Measurements from ENCODE around the gene MEPE. TPM values are rescaled to one million over a fixed set of nuclear protein-coding genes. Genes with fewer than 3 reads are reported as not detected.

MEPE gene
- total RNA-seq, 1 experiment from 2014 or later = not detected

DNA sequence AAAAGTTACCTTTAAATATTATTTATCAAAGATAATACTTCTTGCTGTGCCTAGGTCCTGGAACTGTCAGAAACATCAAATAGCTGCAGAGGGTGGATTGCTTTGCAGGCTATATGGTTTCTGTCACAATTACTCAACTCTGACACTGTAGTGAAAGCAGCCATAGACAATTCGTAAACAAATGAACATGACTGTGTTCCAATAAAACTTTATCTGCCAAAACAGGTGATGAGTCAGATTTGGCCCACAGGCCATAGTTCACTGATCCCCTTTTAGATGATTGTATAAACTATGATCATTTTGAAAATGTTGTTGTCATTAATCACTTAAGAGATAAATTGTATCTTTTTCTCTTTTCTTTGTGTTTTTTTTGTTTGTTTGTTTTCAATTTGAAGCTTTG, 8.4 kb upstream of the MEPE start (continued):
- TF ChIP-seq ZFX (IDR thresholded peaks at IDR 0.05) = no peak
- no peak for TF ChIP-seq POLR2AphosphoS5 (IDR thresholded peaks at IDR 0.05; ENCODE audit: low read depth, low read length)

DNA sequence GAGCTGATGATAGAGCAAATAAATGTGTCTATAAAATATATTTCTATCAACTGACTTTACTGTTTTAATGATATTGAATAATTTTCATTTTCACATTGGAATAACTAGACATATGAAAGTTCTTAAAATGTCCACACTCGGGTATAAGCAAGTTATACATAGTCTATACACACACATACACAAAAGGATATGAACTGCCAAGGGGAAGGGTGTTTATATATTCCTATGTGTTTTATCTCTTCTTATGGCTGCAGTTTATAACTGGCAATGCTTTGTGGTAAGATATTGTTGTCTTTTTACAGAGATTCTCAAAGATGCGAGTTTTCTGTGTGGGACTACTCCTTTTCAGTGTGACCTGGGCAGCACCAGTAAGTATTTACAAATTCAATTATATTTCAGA, 1.6 kb downstream of the MEPE start:
- no peaks in the 10 kb centered on the region for H4K20me1 ChIP-seq (ENCODE audit: insufficient read depth)
- H3K9ac ChIP-seq (ENCODE audit: low read length) = no peak overlapping the region
- DNase-seq (ENCODE audit: low read depth, low spot score) (no peak), ATAC-seq (no peak)
- no peak overlapping the region for H3K27ac ChIP-seq (ENCODE audit: low read depth, low read length)
- no peak overlapping the region for H2AFZ ChIP-seq (ENCODE audit: low read depth, low read length, poor library complexity, severe bottlenecking)
- no peaks in the 10 kb centered on the region for H3K9me2 ChIP-seq (ENCODE audit: insufficient read depth)
- H3K79me2 ChIP-seq (ENCODE audit: insufficient read depth, low read length) = no peaks in the 10 kb centered on the region
- H3K4me2 ChIP-seq (ENCODE audit: low read length) = no peak overlapping the region
- ChIA-PET POLR2A (no interaction called here), RAD21 (ENCODE audit: low non-redundant PET in 1 of 2, low total read pairs in 2 of 2, uncharacterized antibody in 2 of 2, unreplicated experiment in 2 of 2) (no interaction called here), CTCF (interaction anchor here (1.3 kb wide), 1 partner anchor 15 kb away, joined by 3 read pairs; no protein-coding TSS in a partner anchor)
- no peak overlapping the region for H3K4me3 ChIP-seq (replicated peaks in 1 of 2; ENCODE audit: low read depth in 1 of 2, low read length in 2 of 2)
- H3K27me3 ChIP-seq (ENCODE audit: insufficient read depth, low read length) = no peaks in the 10 kb centered on the region
- no TSS peak for BruUV-seq (replicated peaks)
- no peaks in the 10 kb centered on the region for H3K36me3 ChIP-seq (ENCODE audit: control insufficient read depth in 1 of 2, insufficient read depth in 2 of 2, low read length in 2 of 2)
- intact Hi-C loops (cut with micrococcal nuclease) = no loop called here
- 0 out of 4 replicates have a peak, but pooled peaks cover 0 to 2% of the 10 kb centered on the region in 2 experiments for H3K4me1 ChIP-seq (ENCODE audit: control insufficient read depth in 1 of 2, insufficient read depth in 2 of 2, low read length in 2 of 2)
- no peaks in the 10 kb centered on the region for H3K9me3 ChIP-seq (ENCODE audit: control insufficient read depth in 1 of 2, insufficient read depth in 1 of 2, low read depth in 1 of 2, low read length in 2 of 2)
- no peak for TF ChIP-seq JUND (IDR thresholded peaks at IDR 0.05)

DNA sequence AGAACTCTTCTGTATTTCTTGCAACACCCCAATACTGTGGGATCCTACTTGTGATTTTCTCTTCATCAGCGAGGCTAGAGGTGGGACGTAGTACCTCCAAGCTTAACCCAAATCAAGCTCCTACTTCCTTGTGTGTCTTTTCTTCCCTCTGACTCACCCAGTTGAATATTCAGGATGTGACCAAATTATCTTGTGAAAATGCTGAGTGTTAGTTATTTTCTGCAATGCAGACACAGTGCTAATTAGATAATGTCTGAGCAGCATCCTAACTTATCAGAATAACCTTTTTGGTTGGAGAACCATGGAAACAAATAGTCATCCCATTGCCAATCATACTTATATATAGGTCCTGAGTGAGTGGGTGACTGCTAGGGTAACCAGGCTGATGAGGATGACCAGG, 2.4 kb downstream of the MEPE start:
- ATAC-seq = no peak
- BruUV-seq (replicated peaks) = no TSS peak
- TF ChIP-seq ZNF274 (IDR thresholded peaks at IDR 0.05; ENCODE audit: low read depth, low read length) (no peak), CBX3 (IDR thresholded peaks at IDR 0.05; ENCODE audit: low read depth) (no peak), CTCF (IDR thresholded peaks at IDR 0.05 in 2 of 3, conservative IDR thresholded peaks at IDR 0.05 in 1 of 3; ENCODE audit: borderline replicate concordance in 1 of 3, insufficient read depth in 1 of 3, low read depth in 2 of 3, low read length in 2 of 3) (no peak), JUND (IDR thresholded peaks at IDR 0.05) (no peak), EGR1 (IDR thresholded peaks at IDR 0.05; ENCODE audit: low read depth) (no peak), ELF1 (IDR thresholded peaks at IDR 0.05; ENCODE audit: borderline replicate concordance, low read depth) (no peak)
- RAD21 ChIA-PET (ENCODE audit: low non-redundant PET in 1 of 2, low total read pairs in 2 of 2, uncharacterized antibody in 2 of 2, unreplicated experiment in 2 of 2) = no interaction called here
- no peaks in the 10 kb centered on the region for H3K79me2 ChIP-seq (ENCODE audit: insufficient read depth, low read length)
- H3K9me3 ChIP-seq (ENCODE audit: control insufficient read depth in 1 of 2, insufficient read depth in 1 of 2, low read depth in 1 of 2, low read length in 2 of 2) = no peaks in the 10 kb centered on the region
- H3K4me2 ChIP-seq (ENCODE audit: low read length) = no peak overlapping the region
- H4K20me1 ChIP-seq (ENCODE audit: insufficient read depth) = no peaks in the 10 kb centered on the region
- intact Hi-C loops (cut with micrococcal nuclease) = loop anchor here (5.0 kb wide), 2 partner anchors 483 to 563 kb away; no protein-coding TSS in a partner anchor
- no peak overlapping the region for H3K27ac ChIP-seq (ENCODE audit: low read depth, low read length)
- no peaks in the 10 kb centered on the region for H3K9me2 ChIP-seq (ENCODE audit: insufficient read depth)
- no peak overlapping the region for H3K4me3 ChIP-seq (replicated peaks in 1 of 2; ENCODE audit: low read depth in 1 of 2, low read length in 2 of 2)
- no peak overlapping the region for H3K9ac ChIP-seq (ENCODE audit: low read length)
- no peaks in the 10 kb centered on the region for H3K36me3 ChIP-seq (ENCODE audit: control insufficient read depth in 1 of 2, insufficient read depth in 2 of 2, low read length in 2 of 2)
- no peak for DNase-seq (ENCODE audit: low read depth, low spot score)
- POLR2A ChIA-PET = no interaction called here
- CTCF ChIA-PET = interaction anchor here (1.3 kb wide), 1 partner anchor 14 kb away, joined by 3 read pairs; no protein-coding TSS in a partner anchor
- H2AFZ ChIP-seq (ENCODE audit: low read depth, low read length, poor library complexity, severe bottlenecking) = no peak overlapping the region
- H3K4me1 ChIP-seq (ENCODE audit: control insufficient read depth in 1 of 2, insufficient read depth in 2 of 2, low read length in 2 of 2) = 0 out of 4 replicates have a peak, but pooled peaks cover 0 to 2% of the 10 kb centered on the region in 2 experiments
- no peaks in the 10 kb centered on the region for H3K27me3 ChIP-seq (ENCODE audit: insufficient read depth, low read length)
